SK-N-SH treated with all-trans-retinoic acid at 6 μM for 48 hours (cell line): ENCODE measurements around the gene MUC5AC.
"Not testable (repeated sequence)": the region's sequence is repeated elsewhere in the genome, so short reads cannot be mapped to it uniquely, and the experiment has no call there.

Experiments
- ARNTL ChIP-seq: fragments of 450-650 bp; formaldehyde crosslinking; IDR thresholded peaks from 2 replicates; pipeline ENCODE4 v1.5.0; 2020; ENCODE audit warnings: low read depth, mild to moderate bottlenecking, moderate library complexity, borderline replicate concordance
- CREB5 ChIP-seq: fragments of 250-450 bp; sonication (Bioruptor Pico); IDR thresholded peaks from 2 replicates; pipeline ENCODE4 v1.5.1; 2020; ENCODE audit warnings: low read depth, mild to moderate bottlenecking, moderate library complexity
- GLIS3 ChIP-seq: fragments of 250-450 bp; sonication (Bioruptor Pico); IDR thresholded peaks from 2 replicates; pipeline ENCODE4 v1.5.0; 2020; ENCODE audit warnings: mild to moderate bottlenecking, moderate library complexity
- PATZ1 ChIP-seq: fragments of 250-450 bp; sonication (Bioruptor Pico); IDR thresholded peaks from 2 replicates; pipeline ENCODE4 v1.8.0; 2020; ENCODE audit warnings: mild to moderate bottlenecking, moderate library complexity, borderline replicate concordance
- PPARA ChIP-seq: fragments of 250-450 bp; sonication (Bioruptor Pico); IDR thresholded peaks from 2 replicates; pipeline ENCODE4 v1.5.0; 2020; ENCODE audit warnings: mild to moderate bottlenecking, borderline replicate concordance
- RARB ChIP-seq: fragments of 250-450 bp; sonication (Bioruptor Pico); IDR thresholded peaks from 2 replicates; pipeline ENCODE4 v1.8.0; 2021; ENCODE audit warnings: mild to moderate bottlenecking, moderate library complexity
- SNAI2 ChIP-seq: fragments of 250-450 bp; sonication (Bioruptor Pico); IDR thresholded peaks from 2 replicates; pipeline ENCODE4 v1.5.0; 2020; ENCODE audit warnings: mild to moderate bottlenecking, moderate library complexity
- TSHZ2 ChIP-seq: fragments of 250-450 bp; sonication (Bioruptor Pico); IDR thresholded peaks from 2 replicates; pipeline ENCODE4 v1.5.0; 2020; ENCODE audit warnings: mild to moderate bottlenecking, moderate library complexity
- ZFP3 ChIP-seq: fragments of 250-450 bp; sonication (Bioruptor Pico); IDR thresholded peaks from 2 replicates; pipeline ENCODE4 v1.5.0; 2020; ENCODE audit warnings: mild to moderate bottlenecking, moderate library complexity
- ZFP30 ChIP-seq: fragments of 450-650 bp; formaldehyde crosslinking; IDR thresholded peaks from 2 replicates; pipeline ENCODE4 v1.5.0; 2022; ENCODE audit warnings: mild to moderate bottlenecking, moderate library complexity

GRCh38 chr11:1215826-1216225 lies 58.1 kb downstream of the MUC5AC start:
- not testable (repeated sequence) for TF ChIP-seq SNAI2; PPARA (CRISPR knock-in tag); RARB; ARNTL (CRISPR knock-in tag); ZFP3 (CRISPR knock-in tag); ZFP30; PATZ1 (CRISPR knock-in tag); TSHZ2 (CRISPR knock-in tag); GLIS3 (CRISPR knock-in tag); CREB5 (CRISPR knock-in tag)
